ENCODE results near the gene ARHGAP24. TPM values are rescaled to one million over a fixed set of nuclear protein-coding genes. Genes with fewer than 3 reads are reported as not detected.

Gene ARHGAP24
- total and polyA plus RNA-seq, 2 experiments from 2014 or later: 0.21 to 0.36 TPM

GRCh38 chr4:85760511-85760910 lies 285.6 kb downstream of the ARHGAP24 start (continued):
- TF ChIP-seq ZNF462 (CRISPR knock-in tag; IDR thresholded peaks at IDR 0.05) (no peak), STAT1 (IDR thresholded peaks at IDR 0.05; ENCODE audit: unreplicated experiment) (no peak), ZNF114 (CRISPR knock-in tag; IDR thresholded peaks at IDR 0.05) (no peak)

GRCh38 chr4:85761803-85762528 lies 287.0 kb downstream of the ARHGAP24 start:
- H3K9me2 ChIP-seq (ENCODE audit: insufficient read depth): 0 out of 2 replicates have a peak, but pooled peaks cover 4% of the 10 kb centered on the region
- H3K4me2 ChIP-seq: no peak overlapping the region
- no peaks in the 10 kb centered on the region for H3F3A ChIP-seq (replicated peaks; ENCODE audit: low read depth)
- no peaks in the 10 kb centered on the region for H4K20me1 ChIP-seq (replicated peaks; ENCODE audit: insufficient read depth)
- no peaks in the 10 kb centered on the region for H3K27me3 ChIP-seq (ENCODE audit: insufficient read depth)
- no peak for ATAC-seq
- Mint-ChIP-seq H3K27ac (no peak overlapping the region), H3K4me1 (peaks cover 35% of the 10 kb centered on the region), H3K27me3 (ENCODE audit: insufficient read depth, low read depth, poor library complexity) (no peaks in the 10 kb centered on the region), H3K4me3 (no peak overlapping the region), H3K36me3 (ENCODE audit: low read depth) (no peaks in the 10 kb centered on the region), H3K9me3 (no peaks in the 10 kb centered on the region)
- no peak for DNase-seq (ENCODE audit: low spot score)
- H3K27ac ChIP-seq (ENCODE audit: low read depth): no peak overlapping the region
- no peak overlapping the region for H3K4me3 ChIP-seq
- no peaks in the 10 kb centered on the region for H3K36me3 ChIP-seq (ENCODE audit: insufficient read depth)
- H2AFZ ChIP-seq: 0 out of 2 replicates have a peak overlapping the region, but pooled peaks have one; percentile 15
- H3K79me2 ChIP-seq (replicated peaks; ENCODE audit: insufficient read depth): no peaks in the 10 kb centered on the region
- H3K4me1 ChIP-seq (ENCODE audit: insufficient read depth): peaks cover 18% of the 10 kb centered on the region
- TF ChIP-seq ZNF462 (CRISPR knock-in tag; IDR thresholded peaks at IDR 0.05) (no peak), CREB1 (CRISPR knock-in tag; IDR thresholded peaks at IDR 0.05; ENCODE audit: low read depth) (no peak), POLR2AphosphoS5 (IDR thresholded peaks at IDR 0.05; ENCODE audit: low read depth) (no peak)
